GM23338 (cell line): Measurements from ENCODE around the gene GGCX. TPM values are rescaled to one million over a fixed set of nuclear protein-coding genes. Genes with fewer than 3 reads are reported as not detected.

Experiments
- ATAC-seq: fragments of 200-7000 bp; cut with Tn5 transposase; 3 replicates; pipeline ENCODE4 v1.9.1; 2020
- DNase-seq: peaks from one replicate; pipeline ENCODE4 v3.0.0-alpha.2; 2015; ENCODE audit warnings: low spot score
- H2AFZ ChIP-seq: fragments of 200-600 bp; sonication (generic); 2 replicates; pipeline ENCODE4 v1.8.0; 2016; ENCODE audit warnings: antibody characterized with exemption, mild to moderate bottlenecking, moderate library complexity
- H3F3A ChIP-seq: fragments of 200-600 bp; sonication (generic); replicated peaks from 2 replicates; pipeline ENCODE4 v1.8.0; 2017; ENCODE audit warnings: antibody characterized with exemption, mixed run types, low read depth
- H3K27ac ChIP-seq: fragments of 200-600 bp; sonication (generic); 2 replicates; pipeline ENCODE4 v1.6.1; 2016; ENCODE audit warnings: low read depth
- H3K27me3 ChIP-seq: fragments of 200-600 bp; sonication (generic); 2 replicates; pipeline ENCODE4 v1.8.0; 2016; ENCODE audit warnings: mild to moderate bottlenecking, mixed run types, moderate library complexity; ENCODE audit not compliant: insufficient read depth
- H3K36me3 ChIP-seq: fragments of 200-600 bp; sonication (generic); 2 replicates; pipeline ENCODE4 v1.8.0; 2016; ENCODE audit warnings: mild to moderate bottlenecking; ENCODE audit not compliant: insufficient read depth
- H3K4me1 ChIP-seq: fragments of 200-600 bp; sonication (generic); 2 replicates; pipeline ENCODE4 v1.8.0; 2016; ENCODE audit warnings: mild to moderate bottlenecking, moderate library complexity; ENCODE audit not compliant: insufficient read depth
- H3K4me2 ChIP-seq: fragments of 200-600 bp; sonication (generic); 2 replicates; pipeline ENCODE4 v1.7.1; 2017; ENCODE audit warnings: mixed run types
- H3K4me3 ChIP-seq: fragments of 200-600 bp; sonication (generic); 2 replicates; pipeline ENCODE4 v1.6.1; 2016; ENCODE audit warnings: mixed run types
- H3K79me2 ChIP-seq: fragments of 200-600 bp; sonication (generic); replicated peaks from 2 replicates; pipeline ENCODE4 v1.8.0; 2017; ENCODE audit warnings: mild to moderate bottlenecking; ENCODE audit not compliant: insufficient read depth
- H3K9me2 ChIP-seq: fragments of 200-600 bp; sonication (generic); 2 replicates; pipeline ENCODE4 v1.8.0; 2017; ENCODE audit not compliant: insufficient read depth
- H4K20me1 ChIP-seq: fragments of 200-600 bp; sonication (generic); replicated peaks from 2 replicates; pipeline ENCODE4 v1.8.0; 2017; ENCODE audit warnings: mild to moderate bottlenecking; ENCODE audit not compliant: insufficient read depth
- H3K27ac Mint-ChIP-seq: 2 replicates; pipeline ENCODE4 v1.8.0; 2020; ENCODE audit warnings: inconsistent platforms, mild to moderate bottlenecking, moderate library complexity, mixed read lengths
- H3K27me3 Mint-ChIP-seq: 3 replicates; pipeline ENCODE4 v1.8.0; 2022; ENCODE audit warnings: low read depth, mild to moderate bottlenecking, moderate library complexity, mixed read lengths, inconsistent platforms; ENCODE audit not compliant: insufficient read depth, poor library complexity
- H3K36me3 Mint-ChIP-seq: 3 replicates; pipeline ENCODE4 v1.8.0; 2021; ENCODE audit warnings: low read depth, mild to moderate bottlenecking, inconsistent platforms, moderate library complexity, mixed read lengths
- H3K4me1 Mint-ChIP-seq: 3 replicates; pipeline ENCODE4 v1.8.0; 2020; ENCODE audit warnings: mild to moderate bottlenecking, inconsistent platforms, mixed read lengths
- H3K4me3 Mint-ChIP-seq: 3 replicates; pipeline ENCODE4 v1.8.0; 2021; ENCODE audit warnings: moderate library complexity, mild to moderate bottlenecking, inconsistent platforms, mixed read lengths
- H3K9me3 Mint-ChIP-seq: 3 replicates; pipeline ENCODE4 v1.8.0; 2020; ENCODE audit warnings: moderate library complexity, mild to moderate bottlenecking, inconsistent platforms, mixed read lengths
- CREB1 ChIP-seq: fragments of 250-450 bp; sonication (Bioruptor Pico); IDR thresholded peaks from 2 replicates; pipeline ENCODE4 v1.5.0; 2020; ENCODE audit warnings: low read depth, mild to moderate bottlenecking, moderate library complexity
- CTCF ChIP-seq, 2 experiments: fragments of 200-600 bp in 1 of 2; sonication (generic) in 1 of 2; conservative IDR thresholded peaks; 2 replicates each; pipeline versions ENCODE4 v1.5.1 to v1.6.1; 2016 to 2017; ENCODE audit warnings: antibody characterized with exemption in 2 of 2, low read depth in 2 of 2, mild to moderate bottlenecking in 2 of 2, moderate library complexity in 1 of 2
- ETS1 ChIP-seq: IDR thresholded peaks from 2 replicates; pipeline ENCODE4 v1.6.1; 2016; ENCODE audit warnings: antibody characterized with exemption
- EZH2 ChIP-seq: fragments of 200-600 bp; sonication (generic); IDR thresholded peaks from one replicate; pipeline ENCODE4 v1.8.0; 2017; ENCODE audit warnings: antibody characterized with exemption, mild to moderate bottlenecking, low read depth; ENCODE audit not compliant: unreplicated experiment
- EZH2phosphoT487 ChIP-seq: fragments of 200-600 bp; sonication (generic); IDR thresholded peaks from one replicate; pipeline ENCODE4 v1.8.1; 2018; ENCODE audit warnings: antibody characterized with exemption; ENCODE audit not compliant: unreplicated experiment
- JUNB ChIP-seq: IDR thresholded peaks from one replicate; pipeline ENCODE4 v1.6.1; 2016; ENCODE audit warnings: antibody characterized with exemption; ENCODE audit not compliant: unreplicated experiment
- NANOG ChIP-seq: IDR thresholded peaks from 2 replicates; pipeline ENCODE4 v1.6.1; 2016; ENCODE audit warnings: antibody characterized with exemption, borderline replicate concordance
- POLR2AphosphoS5 ChIP-seq: IDR thresholded peaks from 2 replicates; pipeline ENCODE4 v1.6.1; 2016; ENCODE audit warnings: antibody characterized with exemption, low read depth
- REST ChIP-seq: IDR thresholded peaks from one replicate; pipeline ENCODE4 v1.6.1; 2018; ENCODE audit warnings: antibody characterized with exemption; ENCODE audit not compliant: unreplicated experiment
- STAT1 ChIP-seq: IDR thresholded peaks from one replicate; pipeline ENCODE4 v1.6.1; 2016; ENCODE audit warnings: antibody characterized with exemption; ENCODE audit not compliant: unreplicated experiment
- ZNF114 ChIP-seq: fragments of 250-450 bp; sonication (Bioruptor Pico); IDR thresholded peaks from 2 replicates; pipeline ENCODE4 v1.5.0; 2020; ENCODE audit warnings: mild to moderate bottlenecking, moderate library complexity
- ZNF331 ChIP-seq: fragments of 250-450 bp; sonication (Bioruptor Pico); IDR thresholded peaks from 2 replicates; pipeline ENCODE4 v1.5.0; 2020; ENCODE audit warnings: low read depth, mild to moderate bottlenecking, moderate library complexity
- ZNF462 ChIP-seq: fragments of 250-450 bp; sonication (Bioruptor Pico); IDR thresholded peaks from 2 replicates; pipeline ENCODE4 v1.5.0; 2020; ENCODE audit warnings: mild to moderate bottlenecking, moderate library complexity
- polyA plus RNA-seq: library from polyadenylated mRNA; unstranded; fragments of >200 nt; fragmentation: Nextera tagmentation; extraction: Ambion mirVana; gene quantifications from 2 replicates; pipeline ENCODE4 v1.2.1, GENCODE V29; 2016
- total RNA-seq: library from RNA; depleted of rRNA; stranded (reverse); fragments of >200 nt; shearing (Covaris generic); gene quantifications from 2 replicates; pipeline ENCODE4 v1.2.3, GENCODE V29; 2014

Gene GGCX
- total and polyA plus RNA-seq, 2 experiments from 2014 or later, result 14.4 to 36.2 TPM

- H3K4me2 ChIP-seq, result no peak overlapping the region
- peaks cover 23% of the 10 kb centered on the region for H3K4me1 Mint-ChIP-seq
- H3K79me2 ChIP-seq, result peaks cover 34% of the 10 kb centered on the region
- H3K4me3 Mint-ChIP-seq, result peak overlapping the region; percentile 32; the same call in 2 of the 3 replicates
- peaks cover 3% of the 10 kb centered on the region; the same call in 2 of the 3 replicates for H3K9me3 Mint-ChIP-seq
- H3K27ac Mint-ChIP-seq, result no peak overlapping the region
- ATAC-seq (no peak), DNase-seq (no peak)
- peaks cover 28% of the 10 kb centered on the region for H3K36me3 Mint-ChIP-seq
- TF ChIP-seq CREB1, result no peak
- no peak for TF ChIP-seq CTCF (conservative IDR thresholded peaks at IDR 0.05; ENCODE audit: low read depth in 2 of 2)
- no peak for TF ChIP-seq ETS1
- no peak for TF ChIP-seq ZNF331
- TF ChIP-seq ZNF114 (CRISPR knock-in tag), result no peak
- no peak for TF ChIP-seq STAT1
- TF ChIP-seq NANOG, result no peak
- TF ChIP-seq EZH2phosphoT487, result no peak
- no peak for TF ChIP-seq JUNB
- TF ChIP-seq REST, result no peak
- no peak for TF ChIP-seq ZNF462
- TF ChIP-seq EZH2, result no peak
- TF ChIP-seq POLR2AphosphoS5, result no peak
- no peak overlapping the region for H3K27ac ChIP-seq
- H3K27me3 Mint-ChIP-seq, result peaks cover 16% of the 10 kb centered on the region
- no peaks in the 10 kb centered on the region for H3K9me2 ChIP-seq
- peaks cover 18% of the 10 kb centered on the region for H3F3A ChIP-seq
- H3K4me1 ChIP-seq, result peaks cover 17% of the 10 kb centered on the region
- H2AFZ ChIP-seq, result no peak overlapping the region
- H3K4me3 ChIP-seq, result no peak overlapping the region
- peaks cover 19% of the 10 kb centered on the region for H4K20me1 ChIP-seq
- peaks cover 17% of the 10 kb centered on the region for H3K36me3 ChIP-seq
- no peaks in the 10 kb centered on the region for H3K27me3 ChIP-seq
Measured at GRCh38 chr2:85536479-85536878, 24.8 kb downstream of the GGCX start.
